HepG2 (cell line): Measurements from ENCODE around the gene ULBP1. TPM values are rescaled to one million over a fixed set of nuclear protein-coding genes. Genes with fewer than 3 reads are reported as not detected.

Experiments
- ATAC-seq: fragments of 200-7000 bp; cut with Tn5 transposase; 3 replicates; pipeline ENCODE4 v1.9.1; 2020; ENCODE audit warnings: mild to moderate bottlenecking, moderate library complexity
- BruUV-seq: library from RNA; stranded (reverse); fragments of 400-500 nt; replicated peaks from 2 replicates; lab custom pipeline; 2021; lab: Mats Ljungman, UMichigan
- CTCF ChIA-PET: fragments of 300-600 bp; formaldehyde crosslinking; extraction: SDS; loops from one replicate; lab custom pipeline; 2021; ENCODE audit warnings: low total read pairs, inconsistent platforms, low intra/inter-chr PET ratio; lab: Yijun Ruan, JAX
- POLR2A ChIA-PET: fragments of 350-600 bp; sonication (Branson Sonifier 250); formaldehyde crosslinking; loops from one replicate; lab custom pipeline; 2020; ENCODE audit warnings: antibody characterized with exemption, inconsistent platforms; lab: Yijun Ruan, JAX
- DNase-seq: peaks from one replicate; pipeline ENCODE4 v3.0.0-alpha.2; 2015; ENCODE audit warnings: low spot score
- FAIRE-seq: peaks from 3 replicates; lab custom pipeline; 2011; peaks lifted over from hg19 to GRCh38; lab: Jason Lieb, UNC
- H2AFZ ChIP-seq: one replicate; pipeline ENCODE4 v1.6.1; 2011; ENCODE audit warnings: low read length, inconsistent platforms
- H3K27ac ChIP-seq: fragments of 300-600 bp; 3 replicates; pipeline ENCODE4 v1.8.0; 2011; ENCODE audit warnings: mixed run types, mild to moderate bottlenecking, mixed read lengths, low read length, inconsistent platforms; ENCODE audit not compliant: insufficient read depth; ENCODE audit errors: extremely low read length
- H3K27me3 ChIP-seq, 2 experiments: fragments of 200-600 bp in 1 of 2; 2 replicates in 1 of 2; 3 replicates in 1 of 2; pipeline versions ENCODE4 v1.6.0 to v1.8.0; 2011; ENCODE audit warnings: low read length in 2 of 2, mild to moderate bottlenecking in 2 of 2, moderate library complexity in 2 of 2, inconsistent platforms in 1 of 2; ENCODE audit not compliant: insufficient read depth in 2 of 2, control insufficient read depth in 1 of 2
- H3K36me3 ChIP-seq, 2 experiments: fragments of 200-600 bp in 1 of 2; replicated peaks in 1 of 2; 2 replicates in 1 of 2; 3 replicates in 1 of 2; pipeline versions ENCODE4 v1.5.1 to v1.8.0; 2011; ENCODE audit warnings: low read length in 2 of 2, inconsistent platforms in 1 of 2; ENCODE audit not compliant: insufficient read depth in 2 of 2, control insufficient read depth in 1 of 2
- H3K4me1 ChIP-seq: 2 replicates; pipeline ENCODE4 v1.5.1; 2012; ENCODE audit warnings: low read length, inconsistent platforms; ENCODE audit not compliant: insufficient read depth
- H3K4me2 ChIP-seq: 2 replicates; pipeline ENCODE4 v1.6.0; 2011; ENCODE audit warnings: low read depth, low read length, inconsistent platforms
- H3K4me3 ChIP-seq, 3 experiments: fragments of 200-600 bp in 1 of 3; sonication (generic), shearing (Covaris generic) in 1 of 3; replicated peaks in 1 of 3; 2 replicates each; pipeline ENCODE4 v1.5.1; 2011 to 2016; ENCODE audit warnings: low read length in 3 of 3, inconsistent platforms in 2 of 3, low read depth in 2 of 3, mild to moderate bottlenecking in 2 of 3, control low read depth in 1 of 3, mixed read lengths in 1 of 3; ENCODE audit not compliant: insufficient read depth in 1 of 3
- H3K79me2 ChIP-seq: one replicate; pipeline ENCODE4 v1.6.1; 2011; ENCODE audit warnings: low read length, inconsistent platforms; ENCODE audit not compliant: insufficient read depth
- H3K9ac ChIP-seq: 2 replicates; pipeline ENCODE4 v1.6.0; 2011; ENCODE audit warnings: mild to moderate bottlenecking, low read depth, low read length, inconsistent platforms; ENCODE audit not compliant: insufficient read depth
- H3K9me3 ChIP-seq: 2 replicates; pipeline ENCODE4 v1.5.1; 2012; ENCODE audit warnings: mild to moderate bottlenecking, low read length
- H4K20me1 ChIP-seq: 2 replicates; pipeline ENCODE4 v1.6.0; 2011; ENCODE audit warnings: inconsistent platforms, mild to moderate bottlenecking, low read length, moderate library complexity; ENCODE audit not compliant: insufficient read depth
- ARNT2 ChIP-seq: sonication (generic); formaldehyde crosslinking; IDR thresholded peaks from 2 replicates; pipeline ENCODE4 v1.8.0; 2022; ENCODE audit warnings: mild to moderate bottlenecking, low read depth, missing genetic modification reagents, moderate library complexity
- HMG20B ChIP-seq: conservative IDR thresholded peaks from 2 replicates; pipeline ENCODE4 v1.6.1; 2016; ENCODE audit warnings: missing genetic modification reagents, missing compliant biosample characterization
- ISX ChIP-seq: sonication (generic); formaldehyde crosslinking; conservative IDR thresholded peaks from 2 replicates; pipeline ENCODE4 v1.5.0; 2020; ENCODE audit warnings: missing genetic modification reagents
- MLX ChIP-seq: IDR thresholded peaks from 2 replicates; pipeline ENCODE4 v1.6.1; 2016
- ZBTB42 ChIP-seq: sonication (generic); formaldehyde crosslinking; IDR thresholded peaks from 2 replicates; pipeline ENCODE4 v1.5.0; 2020; ENCODE audit warnings: mild to moderate bottlenecking, missing genetic modification reagents
- ZC3H4 ChIP-seq: sonication (generic); formaldehyde crosslinking; IDR thresholded peaks from 2 replicates; pipeline ENCODE4 v1.4.0; 2020; ENCODE audit warnings: missing genetic modification reagents, borderline replicate concordance
- ZNF207 ChIP-seq: fragments of 450-650 bp; IDR thresholded peaks from 2 replicates; pipeline ENCODE4 v1.6.1; 2016; ENCODE audit warnings: antibody characterized with exemption, borderline replicate concordance
- ZNF281 ChIP-seq: sonication (generic); formaldehyde crosslinking; IDR thresholded peaks from 2 replicates; pipeline ENCODE4 v1.4.0; 2020; ENCODE audit warnings: missing genetic modification reagents, borderline replicate concordance
- ZNF605 ChIP-seq: sonication (generic); formaldehyde crosslinking; IDR thresholded peaks from 2 replicates; pipeline ENCODE4 v1.8.0; 2022; ENCODE audit warnings: mild to moderate bottlenecking, missing genetic modification reagents
- ZNF674 ChIP-seq: sonication (generic); formaldehyde crosslinking; IDR thresholded peaks from 2 replicates; pipeline ENCODE4 v1.5.0; 2020; ENCODE audit warnings: low read depth, mild to moderate bottlenecking, missing genetic modification reagents
- ZSCAN12 ChIP-seq: sonication (generic); formaldehyde crosslinking; IDR thresholded peaks from 2 replicates; pipeline ENCODE4 v1.9.0; 2021; ENCODE audit warnings: mild to moderate bottlenecking, missing genetic modification reagents
- WGBS: methylation state at CpG from one replicate; pipeline ENCODE4 v1.1.6; 2017; ENCODE audit warnings: low lambda C conversion rate; 5-methylcytosine and 5-hydroxymethylcytosine counted together
- in situ Hi-C: cut with HindIII; loops from 2 replicates; pipeline ENCODE4 v1.10.0; 2017; ENCODE audit warnings: low pct_unique_long_range_greater_than_20kb; ENCODE audit not compliant: extremely low pct_ligation_motif_present
- intact Hi-C: fragments of 100-400 bp; cut with micrococcal nuclease; formaldehyde crosslinking; loops from one replicate; pipeline ENCODE4 v1.10.0; 2022; ENCODE audit not compliant: unreplicated experiment
- polyA plus RNA-seq, 8 experiments: library from polyadenylated mRNA; depleted of rRNA in 3 of 8; stranded (reverse) in 7 of 8; unstranded in 1 of 8; fragments of >200 nt; fragmentation: Illumina TruSeq in 4 of 8; extraction: Trizol in 4 of 8; gene quantifications; 2 replicates each; pipeline versions ENCODE4 v1.2.1 to v1.2.3, GENCODE V29; 2011 to 2016; ENCODE audit warnings: low read depth in 4 of 8, missing spikeins in 1 of 8, mixed read lengths in 1 of 8; ENCODE audit not compliant: insufficient read depth in 1 of 8
- total RNA-seq, 5 experiments: library from RNA; depleted of rRNA; stranded (reverse); fragments of >200 nt; fragmentation: Illumina TruSeq; extraction: Trizol; gene quantifications; 2 replicates each; pipeline ENCODE4 v1.2.3, GENCODE V29; 2016; ENCODE audit warnings: low read depth in 1 of 5
- TF ChIP-seq, protein P1 (sequence below): sonication (generic); formaldehyde crosslinking; IDR thresholded peaks from 2 replicates; pipeline ENCODE4 v1.4.0; 2020; ENCODE audit warnings: missing genetic modification reagents, borderline replicate concordance
- TF ChIP-seq, protein P2 (sequence below): sonication (generic); formaldehyde crosslinking; IDR thresholded peaks from 2 replicates; pipeline ENCODE4 v1.5.0; 2020; ENCODE audit warnings: missing genetic modification reagents, mild to moderate bottlenecking, borderline replicate concordance
- TF ChIP-seq, protein P3 (sequence below): sonication (generic); formaldehyde crosslinking; IDR thresholded peaks from 2 replicates; pipeline ENCODE4 v1.5.0; 2020; ENCODE audit warnings: missing genetic modification reagents, mild to moderate bottlenecking, borderline replicate concordance

The ULBP1 gene
- total and polyA plus RNA-seq, 2 of the 13 experiments (the other 11 are each of a cell fraction or from before 2014, with no cell fraction given): 0.04 to 0.09 TPM

GRCh38 chr6:149935668-149936067 lies 28.1 kb upstream of the ULBP1 start:
- Histone ChIP-seq H3K79me2 (no peaks in the 10 kb centered on the region), H3K27ac (no peak overlapping the region), H3K4me1 (peaks cover 12% of the 10 kb centered on the region), H3K9me3 (no peaks in the 10 kb centered on the region), H3K36me3 (no peaks in the 10 kb centered on the region), H2AFZ (no peak overlapping the region), H3K27me3 (peaks cover 16 to 73% of the 10 kb centered on the region in 2 experiments), H3K9ac (no peak overlapping the region), H3K4me2 (no peak overlapping the region), H4K20me1 (no peaks in the 10 kb centered on the region), H3K4me3 (no peak overlapping the region)
- CTCF ChIA-PET: interaction anchor here (0.7 to 4.1 kb wide), 2 partner anchors 81 kb away, joined by 3 to 64 read pairs; no protein-coding TSS in a partner anchor
- POLR2A ChIA-PET: no interaction called here
- FAIRE-seq (no peak), ATAC-seq (no peak), DNase-seq (no peak)
- BruUV-seq: no TSS peak
- 0% methylated on average over 2 of the region's 2 CpGs for WGBS
- in situ Hi-C loops: loop anchor here (5.0 to 10.0 kb wide), 2 partner anchors 72 to 879 kb away; no protein-coding TSS in a partner anchor
- TF ChIP-seq ZNF674 (no peak), ISX (CRISPR knock-in tag) (no peak), ZBTB42 (CRISPR knock-in tag) (no peak), ZSCAN12 (CRISPR knock-in tag) (no peak), MLX (CRISPR knock-in tag) (no peak), ZNF605 (CRISPR knock-in tag) (no peak), ZNF207 (no peak), ZNF281 (CRISPR knock-in tag) (no peak), ZC3H4 (no peak), ARNT2 (no peak), HMG20B (no peak)
- TF ChIP-seq, protein P1, sequence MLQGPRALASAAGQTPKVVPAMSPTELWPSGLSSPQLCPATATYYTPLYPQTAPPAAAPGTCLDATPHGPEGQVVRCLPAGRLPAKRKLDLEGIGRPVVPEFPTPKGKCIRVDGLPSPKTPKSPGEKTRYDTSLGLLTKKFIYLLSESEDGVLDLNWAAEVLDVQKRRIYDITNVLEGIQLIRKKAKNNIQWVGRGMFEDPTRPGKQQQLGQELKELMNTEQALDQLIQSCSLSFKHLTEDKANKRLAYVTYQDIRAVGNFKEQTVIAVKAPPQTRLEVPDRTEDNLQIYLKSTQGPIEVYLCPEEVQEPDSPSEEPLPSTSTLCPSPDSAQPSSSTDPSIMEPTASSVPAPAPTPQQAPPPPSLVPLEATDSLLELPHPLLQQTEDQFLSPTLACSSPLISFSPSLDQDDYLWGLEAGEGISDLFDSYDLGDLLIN (CRISPR knock-in tag): no peak
- TF ChIP-seq, protein P2, sequence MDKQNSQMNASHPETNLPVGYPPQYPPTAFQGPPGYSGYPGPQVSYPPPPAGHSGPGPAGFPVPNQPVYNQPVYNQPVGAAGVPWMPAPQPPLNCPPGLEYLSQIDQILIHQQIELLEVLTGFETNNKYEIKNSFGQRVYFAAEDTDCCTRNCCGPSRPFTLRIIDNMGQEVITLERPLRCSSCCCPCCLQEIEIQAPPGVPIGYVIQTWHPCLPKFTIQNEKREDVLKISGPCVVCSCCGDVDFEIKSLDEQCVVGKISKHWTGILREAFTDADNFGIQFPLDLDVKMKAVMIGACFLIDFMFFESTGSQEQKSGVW: no peak
- TF ChIP-seq, protein P3, sequence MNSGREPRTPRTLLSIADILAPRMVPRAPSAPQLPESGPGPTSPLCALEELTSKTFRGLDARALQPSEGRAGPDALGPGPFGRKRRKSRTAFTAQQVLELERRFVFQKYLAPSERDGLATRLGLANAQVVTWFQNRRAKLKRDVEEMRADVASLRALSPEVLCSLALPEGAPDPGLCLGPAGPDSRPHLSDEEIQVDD (CRISPR knock-in tag): no peak
- intact Hi-C loops: loop anchor here (10.0 kb wide), 1 partner anchor 879 kb away; no protein-coding TSS in a partner anchor
